ENCODE results near the gene TERC.
"Not testable (repeated sequence)": the region's sequence is repeated elsewhere in the genome, so short reads cannot be mapped to it uniquely, and the experiment has no call there.

The TERC gene

GRCh38 chr3:169771497-169772304, 6.8 kb upstream of the TERC start:
- DNase-seq (ENCODE audit: low read depth) = peak; percentile 31

- peak; percentile 41 for DNase-seq (ENCODE audit: low read depth)
Measured at GRCh38 chr3:169769287-169770181, 4.7 kb upstream of the TERC start, which contains the start of gene ACTRT3. TSS of gene ACTRT3 (minus strand) at chr3:169769561. CDS start at chr3:169769520, 41 bp downstream.

GRCh38 chr3:169764312-169764881, 463 bp downstream of the TERC start:
- DNase-seq (ENCODE audit: low read depth) = peak; percentile 50

GRCh38 chr3:169760479-169760878, 4.4 kb downstream of the TERC start:
- DNase-seq (ENCODE audit: low read depth) = no peak

- DNase-seq (ENCODE audit: low read depth) = no peak
Measured at GRCh38 chr3:169759256-169759655, 5.6 kb downstream of the TERC start.

- DNase-seq (ENCODE audit: low read depth) = no peak
Measured at GRCh38 chr3:169758359-169758994, 6.4 kb downstream of the TERC start.

- DNase-seq (ENCODE audit: low read depth) = no peak
Measured at GRCh38 chr3:169755488-169755887, 9.4 kb downstream of the TERC start.

GRCh38 chr3:169754711-169755110, 10.1 kb downstream of the TERC start:
- DNase-seq (ENCODE audit: low read depth) = no peak

GRCh38 chr3:169751875-169752274, 13.0 kb downstream of the TERC start:
- no peak for DNase-seq (ENCODE audit: low read depth)

- DNase-seq (ENCODE audit: low read depth) = no peak
Measured at GRCh38 chr3:169750665-169751064, 14.2 kb downstream of the TERC start.

- no peak for DNase-seq (ENCODE audit: low read depth)
Measured at GRCh38 chr3:169748670-169749069, 16.2 kb downstream of the TERC start.

GRCh38 chr3:169746924-169747323, 17.9 kb downstream of the TERC start:
- DNase-seq (ENCODE audit: low read depth) = no peak

- DNase-seq (ENCODE audit: low read depth) = no peak
Measured at GRCh38 chr3:169744366-169745054, 20.4 kb downstream of the TERC start.

GRCh38 chr3:169739067-169739466, 25.8 kb downstream of the TERC start:
- no peak for DNase-seq (ENCODE audit: low read depth)

GRCh38 chr3:169731857-169732256, 33.0 kb downstream of the TERC start:
- not testable (repeated sequence) for DNase-seq (ENCODE audit: low read depth)

- no peak for DNase-seq (ENCODE audit: low read depth)
Measured at GRCh38 chr3:169722724-169723123, 42.1 kb downstream of the TERC start.

GRCh38 chr3:169718415-169718814, 46.4 kb downstream of the TERC start:
- DNase-seq (ENCODE audit: low read depth) = not testable (repeated sequence)

Measured in stimulated activated CD8-positive, alpha-beta memory T cell treated with anti-CD3 and anti-CD28 coated beads, Interleukin-4, amount 100 ng/mL, for 24 hours (primary cell).